Keratinocyte (primary cell): ENCODE measurements around the gene GLDN. TPM values are rescaled to one million over a fixed set of nuclear protein-coding genes. Genes with fewer than 3 reads are reported as not detected.

ENCODE experiments used
- DNase-seq: peaks from one replicate; pipeline ENCODE4 v3.0.0-alpha.2; 2011; ENCODE audit warnings: low read depth, missing footprints, low spot score
- FAIRE-seq: peaks from 2 replicates; lab custom pipeline; 2011; peaks lifted over from hg19 to GRCh38; lab: Jason Lieb, UNC
- H2AFZ ChIP-seq: 2 replicates; pipeline ENCODE4 v1.6.0; 2012; ENCODE audit warnings: low read length, control low read depth, inconsistent platforms; ENCODE audit not compliant: control insufficient read depth
- H3K27ac ChIP-seq: 2 replicates; pipeline ENCODE4 v1.5.1; 2011; ENCODE audit warnings: low read length; ENCODE audit not compliant: control insufficient read depth, insufficient read depth
- H3K27me3 ChIP-seq: 3 replicates; pipeline ENCODE4 v1.6.0; 2011; ENCODE audit warnings: low read length; ENCODE audit not compliant: control insufficient read depth, insufficient read depth; ENCODE audit errors: extremely low read depth
- H3K36me3 ChIP-seq, 2 experiments: 2 replicates in 1 of 2; 3 replicates in 1 of 2; pipeline ENCODE4 v1.5.1; 2011; ENCODE audit warnings: low read length in 2 of 2, mild to moderate bottlenecking in 1 of 2; ENCODE audit not compliant: control insufficient read depth in 2 of 2, insufficient read depth in 2 of 2; ENCODE audit errors: extremely low read depth in 1 of 2
- H3K4me1 ChIP-seq: 3 replicates; pipeline ENCODE4 v1.5.1; 2011; ENCODE audit warnings: low read length; ENCODE audit not compliant: control insufficient read depth, insufficient read depth; ENCODE audit errors: extremely low read depth
- H3K4me2 ChIP-seq: 3 replicates; pipeline ENCODE4 v1.6.0; 2011; ENCODE audit warnings: low read depth, low read length; ENCODE audit not compliant: control insufficient read depth, insufficient read depth; ENCODE audit errors: extremely low read depth
- H3K4me3 ChIP-seq, 3 experiments: fragments of 200-600 bp in 1 of 3; sonication (generic) in 1 of 3; 2 replicates in 2 of 3; 3 replicates in 1 of 3; pipeline ENCODE4 v1.5.1; 2011 to 2016; ENCODE audit warnings: low read length in 3 of 3, mild to moderate bottlenecking in 3 of 3, control low read depth in 2 of 3, inconsistent platforms in 1 of 3, low read depth in 1 of 3, mixed read lengths in 1 of 3, mixed run types in 1 of 3, moderate library complexity in 1 of 3; ENCODE audit not compliant: control insufficient read depth in 2 of 3, insufficient read depth in 2 of 3; ENCODE audit errors: extremely low read depth in 1 of 3
- H3K79me2 ChIP-seq: 2 replicates; pipeline ENCODE4 v1.6.0; 2012; ENCODE audit warnings: low read length; ENCODE audit not compliant: control insufficient read depth, insufficient read depth
- H3K9ac ChIP-seq: 3 replicates; pipeline ENCODE4 v1.6.0; 2011; ENCODE audit warnings: low read length; ENCODE audit not compliant: control insufficient read depth, insufficient read depth; ENCODE audit errors: extremely low read depth
- H3K9me1 ChIP-seq: 3 replicates; pipeline ENCODE4 v1.6.0; 2011; ENCODE audit warnings: low read length; ENCODE audit not compliant: control insufficient read depth, insufficient read depth; ENCODE audit errors: extremely low read depth
- H3K9me3 ChIP-seq: 2 replicates; pipeline ENCODE4 v1.5.1; 2012; ENCODE audit warnings: low read depth, low read length; ENCODE audit not compliant: control insufficient read depth
- H4K20me1 ChIP-seq: 3 replicates; pipeline ENCODE4 v1.6.0; 2011; ENCODE audit warnings: low read length; ENCODE audit not compliant: control insufficient read depth, insufficient read depth; ENCODE audit errors: extremely low read depth
- EZH2 ChIP-seq: IDR thresholded peaks from one replicate; pipeline ENCODE4 v1.6.1; 2012; ENCODE audit warnings: inconsistent platforms, mild to moderate bottlenecking, low read length, moderate library complexity
- dilution Hi-C: fragments of 300-500 bp; cut with MboI; formaldehyde crosslinking; loops from one replicate; pipeline ENCODE4 v1.7.0; 2020; ENCODE audit warnings: low sequenced_read_pairs; ENCODE audit not compliant: extremely low pct_ligation_motif_present
- polyA plus RNA-seq, 5 experiments: library from polyadenylated mRNA; depleted of rRNA in 3 of 5; stranded (reverse) in 3 of 5; stranded (forward) in 1 of 5; unstranded in 1 of 5; fragments of >200 nt; gene quantifications; 1 replicate in 1 of 5; 2 replicates in 3 of 5; 3 replicates in 1 of 5; pipeline versions ENCODE4 v1.2.1 to v1.2.3, GENCODE V29; 2011 to 2012; ENCODE audit warnings: missing spikeins in 2 of 5, low read depth in 1 of 5, low replicate concordance in 1 of 5
- TF ChIP-seq, protein P1 (sequence below), 3 experiments: IDR thresholded peaks in 1 of 3; conservative IDR thresholded peaks in 1 of 3; optimal IDR thresholded peaks in 1 of 3; 2 replicates in 2 of 3; 3 replicates in 1 of 3; pipeline versions ENCODE3 to v1.5.1; 2011; ENCODE audit warnings: low read length in 3 of 3, mild to moderate bottlenecking in 3 of 3, moderate library complexity in 2 of 3, control low read depth in 1 of 3, inconsistent platforms in 1 of 3; ENCODE audit not compliant: insufficient read depth in 2 of 3; ENCODE audit errors: extremely low read depth in 1 of 3

Gene GLDN
- polyA plus RNA-seq, 1 donor (not counting 4 experiments of a cell fraction or from before 2014, with no cell fraction given), result 0.09 TPM

DNA sequence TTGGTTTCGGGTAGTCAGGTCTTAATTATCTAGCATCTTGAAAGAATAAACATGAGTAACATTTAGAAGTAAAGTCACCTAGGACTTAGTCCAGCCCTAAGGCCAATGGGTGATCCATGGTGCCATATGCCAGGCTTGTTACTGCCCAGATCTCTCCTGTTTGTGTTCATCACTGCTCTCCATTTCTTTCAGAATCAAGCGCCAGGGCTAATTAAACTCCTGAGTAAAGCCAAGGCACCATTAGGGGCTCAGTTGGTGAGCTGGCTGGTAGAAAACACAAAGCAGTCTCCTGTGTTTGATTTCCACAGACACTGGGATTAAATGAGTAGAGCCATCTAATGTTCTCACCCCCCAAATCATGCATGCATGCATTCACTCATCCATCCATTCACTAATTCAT lies 14.4 kb upstream of the GLDN start:
- dilution Hi-C loops, result no loop called here
- no peaks in the 10 kb centered on the region for H3K79me2 ChIP-seq
- H3K4me2 ChIP-seq, result no peak overlapping the region
- no peaks in the 10 kb centered on the region for H3K9me3 ChIP-seq
- FAIRE-seq, result no peak
- no peaks in the 10 kb centered on the region for H3K9me1 ChIP-seq
- TF ChIP-seq EZH2, result no peak
- H4K20me1 ChIP-seq, result no peaks in the 10 kb centered on the region
- H3K27me3 ChIP-seq, result peaks cover 3% of the 10 kb centered on the region
- H3K9ac ChIP-seq, result no peak overlapping the region
- H3K4me1 ChIP-seq, result no peaks in the 10 kb centered on the region
- no peaks in the 10 kb centered on the region for H3K36me3 ChIP-seq
- no peak overlapping the region for H3K4me3 ChIP-seq
- H3K27ac ChIP-seq, result no peak overlapping the region
- no peak for DNase-seq
- no peak overlapping the region for H2AFZ ChIP-seq

- Histone ChIP-seq H3K9me3 (no peaks in the 10 kb centered on the region), H3K4me1 (no peaks in the 10 kb centered on the region), H3K9ac (no peak overlapping the region), H3K27me3 (peaks cover under 1% of the 10 kb centered on the region), H3K4me2 (no peak overlapping the region), H3K36me3 (no peaks in the 10 kb centered on the region), H3K79me2 (no peaks in the 10 kb centered on the region), H4K20me1 (no peaks in the 10 kb centered on the region), H2AFZ (no peak overlapping the region), H3K27ac (no peak overlapping the region), H3K4me3 (no peak overlapping the region), H3K9me1 (no peaks in the 10 kb centered on the region)
- no peak for DNase-seq
- no peak for TF ChIP-seq EZH2
- TF ChIP-seq, protein P1, sequence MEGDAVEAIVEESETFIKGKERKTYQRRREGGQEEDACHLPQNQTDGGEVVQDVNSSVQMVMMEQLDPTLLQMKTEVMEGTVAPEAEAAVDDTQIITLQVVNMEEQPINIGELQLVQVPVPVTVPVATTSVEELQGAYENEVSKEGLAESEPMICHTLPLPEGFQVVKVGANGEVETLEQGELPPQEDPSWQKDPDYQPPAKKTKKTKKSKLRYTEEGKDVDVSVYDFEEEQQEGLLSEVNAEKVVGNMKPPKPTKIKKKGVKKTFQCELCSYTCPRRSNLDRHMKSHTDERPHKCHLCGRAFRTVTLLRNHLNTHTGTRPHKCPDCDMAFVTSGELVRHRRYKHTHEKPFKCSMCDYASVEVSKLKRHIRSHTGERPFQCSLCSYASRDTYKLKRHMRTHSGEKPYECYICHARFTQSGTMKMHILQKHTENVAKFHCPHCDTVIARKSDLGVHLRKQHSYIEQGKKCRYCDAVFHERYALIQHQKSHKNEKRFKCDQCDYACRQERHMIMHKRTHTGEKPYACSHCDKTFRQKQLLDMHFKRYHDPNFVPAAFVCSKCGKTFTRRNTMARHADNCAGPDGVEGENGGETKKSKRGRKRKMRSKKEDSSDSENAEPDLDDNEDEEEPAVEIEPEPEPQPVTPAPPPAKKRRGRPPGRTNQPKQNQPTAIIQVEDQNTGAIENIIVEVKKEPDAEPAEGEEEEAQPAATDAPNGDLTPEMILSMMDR (optimal IDR thresholded peaks at IDR 0.05 in 1 of 3, IDR thresholded peaks at IDR 0.05 in 1 of 3, conservative IDR thresholded peaks at IDR 0.05 in 1 of 3; ENCODE audit: extremely low read depth in 1 of 3, insufficient read depth in 2 of 3, low read length in 3 of 3), result no peak
- no peak for FAIRE-seq
- dilution Hi-C loops, result no loop called here
These were observed 12.5 kb upstream of the GLDN start for GRCh38 chr15:51328926-51329325.

DNA sequence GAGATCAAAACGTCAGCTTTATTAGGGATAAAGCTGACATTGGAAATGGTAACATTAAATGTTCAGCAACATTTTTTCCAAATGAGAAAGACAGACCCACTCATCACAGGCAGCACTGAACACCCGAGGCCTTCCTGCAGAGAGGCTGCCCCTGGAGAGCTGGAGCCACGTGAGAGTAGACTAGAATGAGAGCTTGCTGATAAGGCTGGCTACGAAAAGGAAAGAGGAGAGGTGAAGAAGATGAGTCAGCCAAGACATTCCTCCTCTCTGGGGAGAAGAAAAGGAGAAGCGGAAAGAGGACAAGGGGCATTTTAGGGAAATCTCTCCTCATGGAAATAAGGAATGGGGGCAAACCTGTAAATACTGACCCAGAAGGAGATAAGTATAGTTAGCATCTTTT lies 10.3 kb upstream of the GLDN start:
- no peak for DNase-seq
- H3K79me2 ChIP-seq, result no peaks in the 10 kb centered on the region
- no peak for FAIRE-seq
- no peaks in the 10 kb centered on the region for H3K36me3 ChIP-seq
- H3K4me3 ChIP-seq, result no peak overlapping the region
- H3K9me1 ChIP-seq, result no peaks in the 10 kb centered on the region
- no peaks in the 10 kb centered on the region for H4K20me1 ChIP-seq
- no peak overlapping the region for H3K9ac ChIP-seq
- no peaks in the 10 kb centered on the region for H3K4me1 ChIP-seq
- H3K9me3 ChIP-seq, result no peaks in the 10 kb centered on the region
- no peak overlapping the region for H3K27ac ChIP-seq
- dilution Hi-C loops, result no loop called here
- no peak overlapping the region for H2AFZ ChIP-seq
- H3K27me3 ChIP-seq, result no peaks in the 10 kb centered on the region
- H3K4me2 ChIP-seq, result no peak overlapping the region
- TF ChIP-seq, protein P1 (optimal IDR thresholded peaks at IDR 0.05 in 1 of 3, IDR thresholded peaks at IDR 0.05 in 1 of 3, conservative IDR thresholded peaks at IDR 0.05 in 1 of 3; ENCODE audit: extremely low read depth in 1 of 3, insufficient read depth in 2 of 3, low read length in 3 of 3), result no peak
- TF ChIP-seq EZH2, result no peak
